NB4 (cell line): ENCODE measurements around the gene CTSE.

Source experiments
- DNase-seq: peaks from one replicate; pipeline ENCODE4 v3.0.0; 2010; ENCODE audit warnings: low read depth
- H3K4me3 ChIP-seq: one replicate; pipeline ENCODE4 v1.5.1; 2011; ENCODE audit warnings: mild to moderate bottlenecking, low read depth, low read length, moderate library complexity
- CTCF ChIP-seq: IDR thresholded peaks from one replicate; pipeline ENCODE4 v1.5.1; 2012; ENCODE audit warnings: low read depth, low read length
- MAX ChIP-seq: IDR thresholded peaks from 2 replicates; pipeline ENCODE4 v1.6.1; 2011; ENCODE audit warnings: low read depth, low read length
- MYC ChIP-seq: IDR thresholded peaks from 2 replicates; pipeline ENCODE4 v1.6.1; 2011; ENCODE audit warnings: low read depth, low read length
- POLR2A ChIP-seq: IDR thresholded peaks from 2 replicates; pipeline ENCODE4 v1.6.1; 2011; ENCODE audit warnings: mild to moderate bottlenecking; ENCODE audit not compliant: insufficient read length; ENCODE audit errors: extremely low read depth

CTSE gene

GRCh38 chr1:206021008-206021625 lies 2.6 kb downstream of the CTSE start:
- no peak for TF ChIP-seq POLR2A
- TF ChIP-seq MYC: no peak
- DNase-seq: no peak
- no peak overlapping the region for H3K4me3 ChIP-seq

- no peak overlapping the region for H3K4me3 ChIP-seq
- DNase-seq: peak; percentile 43
- TF ChIP-seq CTCF (no peak), MAX (no peak), POLR2A (no peak), MYC (no peak)
These were observed 3.2 kb downstream of the CTSE start for GRCh38 chr1:206020393-206021007.

- no peak for TF ChIP-seq CTCF
- TF ChIP-seq MYC: no peak
- no peak for TF ChIP-seq POLR2A
- no peak for TF ChIP-seq MAX
- no peak for DNase-seq
- H3K4me3 ChIP-seq: no peak overlapping the region
These were observed 8.6 kb downstream of the CTSE start for GRCh38 chr1:206015071-206015470.

- DNase-seq: no peak
- H3K4me3 ChIP-seq: no peak overlapping the region
- TF ChIP-seq MAX (no peak), POLR2A (no peak), MYC (no peak), CTCF (no peak)
These were observed 9.1 kb downstream of the CTSE start for GRCh38 chr1:206014601-206015000.

- H3K4me3 ChIP-seq: no peak overlapping the region
- TF ChIP-seq MYC (no peak), CTCF (no peak), MAX (no peak), POLR2A (no peak)
- peak; percentile 53 for DNase-seq
These were observed 10.5 kb downstream of the CTSE start for GRCh38 chr1:206013026-206013795.

GRCh38 chr1:206012086-206012859 lies 11.4 kb downstream of the CTSE start:
- peak; percentile 99 for DNase-seq
- no peak overlapping the region for H3K4me3 ChIP-seq
- TF ChIP-seq POLR2A: peak; percentile 60
- peak; percentile 95 for TF ChIP-seq MAX
- TF ChIP-seq MYC: peak; percentile 97
- TF ChIP-seq CTCF: no peak
